PC-3 (cell line): ENCODE measurements around the gene AP3B2.

Experiments used
- EZH2 ChIP-seq: fragments of 300-600 bp; sonication (generic); IDR thresholded peaks from one replicate; pipeline ENCODE4 v1.6.1; 2017; ENCODE audit warnings: antibody characterized with exemption, mild to moderate bottlenecking, low read length; ENCODE audit not compliant: unreplicated experiment
- EZH2phosphoT487 ChIP-seq: fragments of 300-600 bp; sonication (generic); IDR thresholded peaks from 2 replicates; pipeline ENCODE4 v1.6.1; 2018; ENCODE audit warnings: mild to moderate bottlenecking, antibody characterized with exemption, low read length, borderline replicate concordance
- TF ChIP-seq, protein P1 (sequence below): fragments of 300-600 bp; sonication (generic); conservative IDR thresholded peaks from 2 replicates; pipeline ENCODE4 v1.5.1; 2017; ENCODE audit warnings: antibody characterized with exemption, low read depth, mild to moderate bottlenecking, low read length

DNA sequence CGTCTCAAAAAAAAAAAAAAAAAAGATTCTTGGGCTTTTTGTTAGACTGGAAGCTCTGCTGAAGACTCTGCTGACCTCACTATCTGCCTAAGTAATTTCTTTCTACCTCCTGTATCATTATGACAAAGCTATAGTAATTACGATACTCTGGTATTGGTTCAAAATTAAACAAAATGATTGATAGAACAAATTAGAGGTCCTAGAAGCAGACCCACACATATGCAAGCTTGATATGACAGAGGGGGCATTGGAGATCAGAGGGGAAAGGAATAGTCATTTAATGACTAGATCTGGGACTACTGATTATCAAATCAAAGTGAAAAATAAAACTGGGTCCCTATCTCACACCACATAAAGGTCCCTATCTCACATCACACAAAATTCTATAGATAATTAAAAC is 21.9 kb upstream of the AP3B2 start:
- TF ChIP-seq, protein P1, sequence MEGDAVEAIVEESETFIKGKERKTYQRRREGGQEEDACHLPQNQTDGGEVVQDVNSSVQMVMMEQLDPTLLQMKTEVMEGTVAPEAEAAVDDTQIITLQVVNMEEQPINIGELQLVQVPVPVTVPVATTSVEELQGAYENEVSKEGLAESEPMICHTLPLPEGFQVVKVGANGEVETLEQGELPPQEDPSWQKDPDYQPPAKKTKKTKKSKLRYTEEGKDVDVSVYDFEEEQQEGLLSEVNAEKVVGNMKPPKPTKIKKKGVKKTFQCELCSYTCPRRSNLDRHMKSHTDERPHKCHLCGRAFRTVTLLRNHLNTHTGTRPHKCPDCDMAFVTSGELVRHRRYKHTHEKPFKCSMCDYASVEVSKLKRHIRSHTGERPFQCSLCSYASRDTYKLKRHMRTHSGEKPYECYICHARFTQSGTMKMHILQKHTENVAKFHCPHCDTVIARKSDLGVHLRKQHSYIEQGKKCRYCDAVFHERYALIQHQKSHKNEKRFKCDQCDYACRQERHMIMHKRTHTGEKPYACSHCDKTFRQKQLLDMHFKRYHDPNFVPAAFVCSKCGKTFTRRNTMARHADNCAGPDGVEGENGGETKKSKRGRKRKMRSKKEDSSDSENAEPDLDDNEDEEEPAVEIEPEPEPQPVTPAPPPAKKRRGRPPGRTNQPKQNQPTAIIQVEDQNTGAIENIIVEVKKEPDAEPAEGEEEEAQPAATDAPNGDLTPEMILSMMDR, result no peak
- TF ChIP-seq EZH2phosphoT487, result no peak
- TF ChIP-seq EZH2, result no peak
